Dermis microvascular lymphatic vessel endothelial cell (primary cell): Measurements from ENCODE around the gene PER3. TPM values are rescaled to one million over a fixed set of nuclear protein-coding genes. Genes with fewer than 3 reads are reported as not detected.

Experiments
- DNase-seq, 2 donors: peaks; one replicate each; pipeline versions ENCODE4 v3.0.0 to v3.0.0-alpha.2; 2010; ENCODE audit warnings: low read depth in 2 of 2
- total RNA-seq: library from RNA; depleted of rRNA; stranded (reverse); fragments of >200 nt; gene quantifications from 2 replicates; pipeline ENCODE4 v1.2.1, GENCODE V29; 2014

The PER3 gene
- total RNA-seq, 1 donor from 2014 or later, result 0.90 TPM

DNA sequence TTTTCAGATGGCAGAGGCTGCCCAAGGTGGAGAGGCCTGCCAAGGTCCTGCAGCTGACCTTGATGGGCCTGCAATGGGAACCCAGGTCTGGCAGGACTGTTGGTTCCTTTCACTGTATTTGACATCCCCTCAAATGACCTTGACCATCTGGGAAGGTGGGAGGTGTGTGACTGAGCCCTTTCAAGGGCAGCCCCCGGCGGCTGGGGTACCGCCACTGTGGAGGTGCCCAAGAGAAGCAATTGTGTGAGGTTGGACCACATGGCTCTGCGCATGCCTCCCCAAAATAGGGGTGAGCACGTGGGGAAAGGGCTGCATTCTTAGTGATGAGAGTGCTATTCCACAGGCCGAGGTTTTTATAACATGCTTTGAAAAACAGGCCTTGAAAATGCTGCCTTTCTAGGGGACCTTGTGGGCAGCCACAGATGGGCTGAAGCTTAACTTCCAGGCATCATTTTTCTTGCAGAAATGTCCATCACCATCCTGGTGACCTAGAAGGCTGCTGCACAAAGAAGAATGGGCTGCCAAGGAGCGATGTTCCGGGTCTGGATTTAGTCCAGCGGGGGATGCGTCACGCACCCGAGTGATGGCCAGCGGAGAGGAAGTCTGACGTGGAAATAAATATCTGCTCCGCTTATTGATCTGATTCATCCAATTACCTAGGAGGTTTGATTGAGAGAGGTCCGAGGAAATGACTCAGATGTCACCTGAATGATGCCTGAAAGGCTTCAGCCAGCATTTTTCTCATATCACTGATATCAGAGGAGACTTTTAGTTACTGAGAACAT, 85.2 kb downstream of the PER3 start:
- DNase-seq, result peak; percentile 11 to 38

DNA sequence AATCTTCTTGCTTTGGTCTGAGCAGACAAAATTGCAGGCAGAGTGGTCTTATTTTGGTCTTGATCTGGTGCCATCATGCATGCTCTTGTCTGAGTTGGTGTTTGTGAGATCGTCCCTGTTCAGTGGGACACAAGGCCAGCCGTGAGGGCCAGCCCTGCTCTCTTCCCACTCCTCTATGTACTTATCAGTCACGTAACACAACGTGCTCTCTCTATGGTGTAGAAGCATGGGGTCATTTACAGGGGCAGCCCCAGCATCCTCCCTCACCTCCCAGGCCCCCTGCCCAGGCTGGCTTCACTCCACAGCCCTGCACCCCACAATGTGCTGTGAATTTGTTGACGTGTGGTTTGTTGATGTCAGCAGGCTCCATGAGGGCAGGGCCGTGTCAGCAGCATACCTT, 87.0 kb downstream of the PER3 start:
- no peak for DNase-seq

DNA sequence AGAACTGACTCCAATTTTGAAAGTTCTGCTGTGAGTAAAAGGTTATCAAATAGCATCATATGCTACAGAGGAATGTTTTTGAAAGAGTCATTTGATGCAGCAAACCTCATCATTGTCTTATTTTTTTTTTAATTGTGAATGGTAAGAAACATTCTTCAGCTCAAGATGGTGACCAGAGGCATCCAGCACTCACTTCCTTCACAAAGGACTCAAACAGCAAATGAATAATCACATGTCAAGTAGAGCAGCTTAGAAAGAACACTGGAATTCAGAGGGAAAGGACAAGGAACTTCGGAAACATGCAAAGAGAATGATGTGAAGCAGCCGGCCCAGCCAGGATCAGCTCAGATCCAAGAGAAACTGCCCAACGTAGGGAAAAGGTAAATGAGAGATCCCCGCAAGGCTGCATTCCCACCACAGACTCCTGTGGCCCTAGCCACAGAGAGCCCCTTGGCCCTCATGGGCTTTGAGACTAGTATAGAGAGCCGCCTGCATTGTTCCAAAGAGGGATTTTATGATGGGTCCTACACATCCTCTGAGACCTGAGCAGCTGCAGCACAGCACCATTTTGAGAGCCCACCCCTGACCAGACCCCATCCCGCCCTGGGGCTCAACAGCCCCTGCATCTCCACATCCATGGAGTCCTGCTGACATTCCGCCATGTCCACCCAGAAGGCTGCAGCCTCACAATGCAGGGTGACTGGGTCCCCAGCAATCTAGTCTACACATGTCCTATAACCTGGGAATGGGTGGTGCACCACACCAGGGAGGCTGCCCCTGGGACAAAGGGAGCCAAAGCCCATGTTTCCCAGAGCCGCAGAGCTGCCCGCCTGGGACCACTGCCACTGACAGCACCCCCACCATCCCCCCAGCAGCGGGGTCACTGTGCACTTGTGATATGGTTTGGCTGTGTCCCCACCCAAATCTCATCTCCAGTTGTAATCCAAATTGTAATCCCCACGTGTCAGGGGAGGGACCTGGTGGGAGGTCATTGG, 90.0 kb downstream of the PER3 start:
- DNase-seq, result no peak

DNA sequence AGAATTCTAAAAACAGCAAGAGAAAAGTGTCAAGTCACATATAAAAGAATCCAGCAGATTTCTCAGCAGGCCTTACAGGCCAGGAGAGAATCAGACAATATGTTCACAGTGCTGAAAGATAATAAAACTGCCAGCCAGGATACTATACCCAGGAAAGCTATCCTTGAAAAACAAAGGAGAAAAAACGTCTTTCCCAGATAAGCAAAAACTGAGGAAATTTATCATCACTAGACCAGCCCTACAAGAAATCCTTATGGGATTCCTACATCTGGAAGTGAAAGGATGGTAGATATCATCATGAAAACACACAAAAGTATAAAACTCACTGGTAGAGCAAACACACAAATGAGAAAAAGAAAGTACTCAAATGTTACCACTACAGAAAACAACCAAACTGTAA, 93.9 kb downstream of the PER3 start:
- DNase-seq, result no peak

DNA sequence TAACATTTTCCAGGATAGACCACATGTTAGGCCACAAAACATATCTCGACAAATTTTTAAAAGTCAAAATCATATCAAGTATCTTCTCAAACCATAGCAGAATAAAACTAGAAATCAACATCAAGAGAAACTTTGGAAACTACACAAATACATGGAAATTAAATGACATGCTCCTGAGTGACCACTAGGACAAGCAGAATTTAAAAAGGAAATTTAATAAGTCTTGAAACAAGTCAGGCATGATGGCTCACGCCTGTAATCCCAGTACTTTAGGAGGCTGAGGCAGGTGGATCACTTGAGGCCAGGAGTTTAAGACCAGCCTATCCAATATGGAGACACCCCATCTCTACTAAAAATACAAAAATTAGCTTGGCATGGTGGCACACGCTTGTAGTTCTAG, 95.1 kb downstream of the PER3 start:
- DNase-seq, result no peak

DNA sequence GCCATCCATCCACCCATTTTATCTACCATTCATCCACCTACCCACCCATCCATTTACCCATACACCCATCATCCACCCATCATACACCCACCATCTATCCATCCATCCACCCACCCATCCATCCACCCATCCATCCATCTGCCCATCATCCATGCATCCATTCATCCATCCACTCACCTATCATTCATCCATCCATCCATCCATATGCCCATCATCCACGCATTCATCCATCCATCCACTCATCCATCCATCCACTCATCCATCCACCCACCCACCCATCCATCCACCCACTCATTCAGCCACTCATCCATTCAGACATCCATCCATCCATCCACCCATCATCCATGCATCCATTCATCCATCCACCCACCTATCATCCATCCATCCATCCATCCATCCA, 100.7 kb downstream of the PER3 start:
- DNase-seq, result no peak

DNA sequence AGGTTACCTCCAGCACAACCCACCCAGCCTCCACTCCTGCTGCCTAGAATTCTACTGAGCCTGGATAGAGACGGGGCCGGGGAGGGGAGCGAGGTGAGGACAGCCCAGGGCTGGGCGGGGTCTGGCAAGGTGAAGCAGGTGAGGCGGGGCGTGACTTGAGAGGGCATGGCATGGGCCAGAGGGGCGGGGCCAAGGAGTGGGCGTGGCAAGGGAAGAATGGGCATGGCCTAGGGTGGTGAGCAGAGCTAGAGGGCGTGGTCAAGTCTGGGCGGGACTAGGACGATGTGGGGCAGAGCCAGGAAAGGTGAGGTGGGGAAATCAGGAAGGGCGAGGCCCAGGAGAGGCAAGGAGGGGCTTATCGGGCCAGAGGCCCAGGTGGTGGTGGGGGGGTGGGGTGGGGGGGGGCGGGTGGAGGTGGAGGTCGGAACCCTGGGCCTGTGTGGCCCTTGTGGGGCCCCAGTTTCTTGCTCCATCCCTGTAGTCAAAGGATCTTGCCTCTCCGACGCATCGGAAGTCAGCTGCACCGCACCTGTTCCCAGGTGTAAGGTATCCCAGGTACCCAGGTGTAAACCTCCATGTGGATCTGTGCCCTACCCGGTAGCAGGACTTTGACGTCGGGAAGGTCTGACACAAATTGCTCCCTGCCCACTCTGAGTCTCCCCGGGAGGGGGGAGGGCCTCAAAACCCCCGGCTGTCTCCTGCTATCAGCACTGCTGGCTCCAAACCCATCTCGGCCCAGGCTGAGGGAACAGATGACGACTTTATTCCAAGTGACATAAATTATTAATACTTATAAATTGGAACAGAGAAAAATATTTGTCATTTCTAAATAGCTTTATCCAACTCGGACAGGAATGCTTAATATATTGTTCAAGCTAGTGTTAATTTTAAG, 101.7 kb downstream of the PER3 start:
- no peak for DNase-seq

DNA sequence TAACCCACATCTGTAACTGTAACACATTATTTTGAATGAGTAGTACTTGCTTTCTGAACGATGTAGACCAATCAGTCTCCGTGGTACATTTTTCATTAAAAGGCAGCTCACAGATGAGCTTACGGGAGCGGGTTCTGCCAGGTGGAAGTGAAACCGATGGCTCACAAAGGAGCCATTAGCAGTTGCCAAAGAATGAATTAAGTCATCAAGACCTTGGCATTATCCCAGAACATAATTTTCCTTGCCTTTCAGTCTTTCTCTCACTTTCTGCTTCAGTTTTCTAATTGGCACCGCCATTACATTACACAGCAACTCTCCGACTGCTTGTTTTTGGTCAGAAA, 102.3 kb downstream of the PER3 start:
- DNase-seq, result no peak

DNA sequence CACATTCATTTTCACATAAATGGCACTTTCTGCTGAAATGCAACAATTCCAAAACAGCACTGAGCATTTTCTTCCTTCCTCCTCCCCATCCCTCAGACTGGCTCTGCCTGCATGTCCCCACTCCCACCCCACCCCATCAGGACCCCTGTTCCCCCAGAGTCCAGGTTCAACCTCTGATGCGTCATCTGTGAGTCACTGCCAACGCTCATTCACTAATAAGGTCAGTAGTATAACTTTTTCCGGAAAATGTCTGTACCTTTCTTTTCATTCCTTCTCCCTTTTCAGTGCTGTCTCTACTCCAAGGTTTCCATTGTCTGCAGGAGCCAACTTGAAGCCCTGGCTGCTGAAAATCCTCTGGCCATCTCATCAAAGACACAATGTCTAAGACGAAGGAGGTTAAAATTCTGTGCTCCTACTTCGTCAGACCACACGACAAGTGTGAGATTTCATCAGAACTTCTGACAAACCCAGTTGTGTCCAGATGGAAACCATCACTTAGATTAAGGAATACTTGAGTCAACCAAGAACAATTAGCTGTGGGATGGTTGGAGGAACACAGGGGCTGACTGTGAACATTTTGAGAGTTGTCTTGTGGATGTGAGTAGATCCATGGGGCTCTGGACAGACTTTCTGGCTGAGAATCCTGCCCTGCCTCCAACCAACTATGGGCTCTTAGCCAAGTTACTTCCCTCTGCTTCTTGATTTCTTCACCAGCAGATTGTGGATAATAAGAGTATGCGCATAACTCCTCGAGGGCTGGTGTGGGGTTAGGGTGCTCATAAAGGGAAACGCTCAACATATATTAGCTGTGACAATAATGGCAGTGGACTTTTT, 104.4 kb downstream of the PER3 start:
- no peak for DNase-seq

DNA sequence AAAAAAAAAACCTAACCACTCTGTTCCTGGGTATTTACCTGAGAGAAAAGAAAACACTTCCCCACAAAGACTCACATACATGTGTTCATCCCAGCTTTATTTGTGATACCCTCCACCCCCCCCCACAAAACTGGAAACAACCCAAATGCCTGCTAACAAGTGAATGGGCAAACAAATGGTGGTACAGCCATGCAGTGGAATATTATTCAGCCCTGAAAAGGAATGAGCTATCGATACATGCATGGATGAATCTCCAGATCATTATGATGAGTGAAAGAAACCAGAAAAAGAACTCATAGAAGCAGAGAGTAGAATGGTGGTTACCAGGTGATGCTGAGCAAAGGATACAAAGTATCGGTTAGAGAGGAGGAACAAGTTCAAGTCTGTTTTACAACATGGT, 106.8 kb downstream of the PER3 start:
- no peak for DNase-seq

DNA sequence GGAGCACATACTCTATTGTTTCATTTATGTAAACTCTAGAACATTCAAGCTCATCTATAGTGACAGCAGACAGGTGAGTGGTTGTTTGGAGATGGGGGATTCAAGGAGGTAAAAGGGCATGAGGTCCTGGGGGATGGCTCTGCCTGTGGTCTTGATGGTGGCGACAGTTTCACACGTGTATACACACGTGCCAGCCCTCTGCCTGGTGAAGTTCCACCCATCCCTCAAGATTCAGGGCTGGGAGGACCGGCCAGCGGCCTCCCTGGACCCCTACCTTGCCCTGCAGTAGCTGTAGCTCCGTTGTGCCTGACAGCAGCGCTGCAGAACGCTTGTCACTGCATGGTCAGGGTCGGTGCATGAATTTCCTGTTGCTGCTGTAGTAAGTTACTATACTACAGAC, 107.7 kb downstream of the PER3 start:
- DNase-seq, result no peak

DNA sequence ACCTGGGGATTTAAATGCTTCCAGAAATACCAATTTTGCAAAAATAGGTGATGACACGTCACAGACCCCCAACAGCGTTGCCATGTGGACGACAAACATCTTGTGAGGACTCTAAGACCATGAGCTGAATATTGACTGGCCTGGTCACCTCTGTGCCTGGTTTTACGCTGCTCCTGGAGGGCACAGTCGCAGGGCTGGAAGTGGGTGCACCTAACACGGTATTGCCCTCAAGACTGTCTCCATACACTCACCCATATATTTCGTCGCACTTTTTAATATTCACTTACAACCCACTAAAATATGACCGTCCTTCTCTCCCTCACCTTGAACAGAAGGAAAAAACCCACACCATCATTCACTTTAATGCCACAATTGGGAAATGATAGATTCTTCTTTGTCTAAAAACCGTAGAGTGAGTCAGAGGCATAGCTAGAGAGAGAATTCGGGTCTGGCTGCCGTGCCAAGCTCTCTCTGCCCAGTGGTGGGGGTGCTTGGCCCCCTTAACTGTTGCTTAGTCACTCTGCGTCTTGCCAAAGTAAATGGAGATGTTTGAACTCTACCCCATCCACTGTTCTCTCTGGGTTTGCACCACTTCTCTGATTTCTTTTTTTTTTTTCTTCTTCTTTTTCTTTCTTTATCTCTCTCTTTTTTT, 109.6 kb downstream of the PER3 start:
- no peak for DNase-seq

Other genes starting within 250 kb of the PER3 start
- gene VAMP3, start 13.0 kb upstream of the PER3 start, total RNA-seq, result 77.0 and 101 TPM in 2 replicates
- gene UTS2, start 68.8 kb downstream of the PER3 start, total RNA-seq, result not detected in 2 replicates
- gene TNFRSF9, start 156.5 kb downstream of the PER3 start, total RNA-seq, result 0.13 TPM in 2 replicates
- 201 and 202 TPM in 2 replicates for gene PARK7, start 177.4 kb downstream of the PER3 start, total RNA-seq
- gene ERRFI1, start 242.0 kb downstream of the PER3 start, total RNA-seq, result 31.8 and 135 TPM in 2 replicates